ENCODE measurements around the gene ALG8.
"Not testable (repeated sequence)": the region's sequence is repeated elsewhere in the genome, so short reads cannot be mapped to it uniquely, and the experiment has no call there.

The ALG8 gene

DNA sequence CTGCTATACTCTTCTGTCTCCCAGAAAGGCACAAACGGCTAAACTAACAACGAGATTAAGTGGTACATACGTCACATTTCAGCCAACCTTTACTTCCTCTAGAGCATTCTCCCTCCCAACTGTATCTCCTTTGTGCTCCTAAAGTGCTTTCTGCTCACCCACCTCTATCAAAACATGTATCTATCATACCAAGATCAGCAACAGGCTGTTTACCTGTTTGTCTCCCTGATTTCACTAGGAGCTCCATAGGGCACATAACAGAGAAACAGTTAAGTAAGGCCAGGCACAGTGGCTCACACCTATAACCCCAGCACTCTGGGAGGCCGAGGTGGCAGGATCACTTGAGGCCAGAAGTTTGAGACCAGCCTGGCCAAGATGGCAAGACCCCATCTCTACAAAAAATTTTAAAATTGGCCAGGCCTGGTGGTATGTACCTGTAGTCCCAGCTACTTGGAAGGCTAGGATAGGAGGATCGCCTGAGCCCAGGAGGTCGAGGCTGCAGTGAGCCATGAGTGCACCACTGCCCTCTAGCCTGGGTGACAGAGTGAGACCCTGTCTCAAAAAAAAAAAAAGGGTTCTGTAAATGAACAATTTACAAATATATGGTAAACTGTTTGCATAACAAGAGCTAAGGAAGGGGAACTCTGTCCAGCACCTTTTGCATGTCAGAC, 62.6 kb downstream of the ALG8 start:
- DNase-seq (ENCODE audit: insufficient read length, low spot score): no peak
- no peak for FAIRE-seq

GRCh38 chr11:78074756-78075155, 64.7 kb downstream of the ALG8 start:
- FAIRE-seq (no peak), DNase-seq (ENCODE audit: insufficient read length, low spot score) (no peak)

GRCh38 chr11:78072455-78072854, 67.0 kb downstream of the ALG8 start:
- FAIRE-seq (no peak), DNase-seq (ENCODE audit: insufficient read length, low spot score) (no peak)

- DNase-seq (ENCODE audit: insufficient read length, low spot score) (no peak), FAIRE-seq (no peak)
Measured at GRCh38 chr11:78071717-78072116, 67.7 kb downstream of the ALG8 start.

DNA sequence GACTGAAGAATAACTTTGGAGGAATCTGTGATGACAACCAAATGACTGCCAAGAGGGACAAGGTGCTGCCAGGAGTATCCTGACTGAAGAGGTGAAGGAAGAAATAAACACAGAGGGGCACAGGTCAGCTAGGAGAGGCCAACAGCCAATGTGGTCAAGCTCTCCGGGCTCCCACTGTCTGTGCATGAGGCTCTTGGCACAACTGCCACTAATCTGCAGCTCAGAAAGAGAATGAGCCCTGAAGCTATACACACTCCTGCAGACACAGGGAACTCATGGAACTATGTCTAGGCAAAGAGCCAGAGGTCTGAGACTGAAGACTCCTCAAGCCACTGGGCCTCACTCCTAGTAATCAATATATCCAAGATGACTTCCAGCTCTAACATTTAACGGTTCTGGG, 68.8 kb downstream of the ALG8 start:
- DNase-seq (ENCODE audit: insufficient read length, low spot score): no peak
- no peak for FAIRE-seq

GRCh38 chr11:78069465-78069864, 70.0 kb downstream of the ALG8 start:
- FAIRE-seq: no peak
- DNase-seq (ENCODE audit: insufficient read length, low spot score): no peak

- FAIRE-seq: no peak
- DNase-seq (ENCODE audit: insufficient read length, low spot score): no peak
Measured at GRCh38 chr11:78067704-78068103, 71.7 kb downstream of the ALG8 start.

- DNase-seq (ENCODE audit: insufficient read length, low spot score): no peak
- no peak for FAIRE-seq
Measured at GRCh38 chr11:78066471-78066870, 73.0 kb downstream of the ALG8 start.

DNA sequence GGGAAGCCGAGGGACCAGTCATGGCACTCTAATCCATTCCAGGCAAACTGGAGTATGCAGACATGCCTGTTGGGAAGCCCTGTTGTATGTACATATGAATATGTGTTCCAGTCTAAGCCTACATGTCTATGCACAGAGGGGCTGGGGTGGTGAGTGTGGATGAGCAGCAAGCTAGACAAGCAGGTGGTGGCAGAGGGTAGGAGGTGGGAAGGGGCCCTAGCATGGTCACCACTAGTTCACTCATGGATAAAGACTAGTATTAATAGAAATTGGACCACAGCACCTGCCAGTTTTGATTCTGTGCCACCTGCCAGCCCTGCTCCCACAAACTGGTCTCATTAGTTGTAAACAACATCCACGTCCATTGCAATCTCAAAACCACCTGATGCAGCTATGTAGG, 74.2 kb downstream of the ALG8 start:
- FAIRE-seq (no peak), DNase-seq (ENCODE audit: insufficient read length, low spot score) (no peak)

GRCh38 chr11:78063440-78064181, 75.8 kb downstream of the ALG8 start, which contains the start of gene THRSP:
Gene THRSP, plus strand, starts transcription at chr11:78063861. Its CDS starts 21 bp downstream, at chr11:78063882.
- FAIRE-seq (no peak), DNase-seq (ENCODE audit: insufficient read length, low spot score) (no peak)

GRCh38 chr11:78062671-78063070, 76.8 kb downstream of the ALG8 start:
- FAIRE-seq (no peak), DNase-seq (ENCODE audit: insufficient read length, low spot score) (no peak)

GRCh38 chr11:78061921-78062311, 77.5 kb downstream of the ALG8 start:
- FAIRE-seq (no peak), DNase-seq (ENCODE audit: insufficient read length, low spot score) (no peak)

- no peak for DNase-seq (ENCODE audit: insufficient read length, low spot score)
- FAIRE-seq: no peak
Measured at GRCh38 chr11:78061088-78061920, 78.1 kb downstream of the ALG8 start.

- DNase-seq (ENCODE audit: insufficient read length, low spot score) (no peak), FAIRE-seq (no peak)
Measured at GRCh38 chr11:78060533-78060932, 78.9 kb downstream of the ALG8 start.

- FAIRE-seq; DNase-seq (ENCODE audit: insufficient read length, low spot score): not testable (repeated sequence)
Measured at GRCh38 chr11:78059749-78060328, 79.6 kb downstream of the ALG8 start.

GRCh38 chr11:78057462-78058055, 81.9 kb downstream of the ALG8 start:
- DNase-seq (ENCODE audit: insufficient read length, low spot score): no peak
- FAIRE-seq: no peak

DNA sequence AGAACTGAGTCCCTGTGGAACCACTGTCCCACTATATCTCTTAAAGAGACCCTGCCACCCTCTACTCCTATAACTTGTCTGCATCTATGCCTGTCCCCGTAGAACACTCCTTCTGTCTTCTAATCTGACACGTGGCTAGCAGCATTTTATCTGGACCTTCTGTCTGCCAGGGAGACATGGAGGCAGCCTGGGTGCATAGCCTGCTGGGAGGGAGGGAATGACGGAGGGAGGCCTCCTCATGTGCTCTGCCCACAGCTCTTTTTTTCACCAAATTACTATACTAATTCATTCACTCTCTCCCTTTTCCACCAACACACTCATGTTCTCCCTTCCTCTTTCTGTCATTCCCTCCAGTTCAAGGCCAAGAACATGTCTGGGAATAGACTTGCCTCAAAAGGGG, 83.3 kb downstream of the ALG8 start:
- FAIRE-seq (no peak), DNase-seq (ENCODE audit: insufficient read length, low spot score) (no peak)

DNA sequence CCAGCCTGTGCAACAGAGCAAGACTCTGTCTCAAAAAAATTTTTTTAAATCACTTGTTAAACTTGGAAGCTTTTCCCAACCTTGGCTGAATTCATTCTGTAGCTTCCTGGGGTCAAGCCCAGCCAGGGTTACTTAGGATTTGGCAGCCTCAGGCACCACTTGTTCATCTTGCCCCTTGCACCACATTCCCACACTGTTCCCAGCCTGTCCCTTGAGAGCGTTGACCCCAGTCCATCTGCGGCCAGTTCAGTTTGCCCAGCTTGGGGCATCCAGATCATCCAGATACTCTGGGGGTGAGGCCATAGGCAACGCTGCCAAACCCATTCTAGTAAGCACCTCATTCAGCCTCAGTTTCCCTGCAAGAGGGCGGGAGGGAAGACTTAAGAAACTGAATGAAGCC, 84.5 kb downstream of the ALG8 start:
- no peak for FAIRE-seq
- DNase-seq (ENCODE audit: insufficient read length, low spot score): no peak

- FAIRE-seq: no peak
- no peak for DNase-seq (ENCODE audit: insufficient read length, low spot score)
Measured at GRCh38 chr11:78050964-78051831, 88.2 kb downstream of the ALG8 start.

Data from GM19239 (cell line).